ENCODE data around the gene CLN3.
A peak's percentile ranks its signal among the peaks of the same experiment; 100 is the strongest.
"Not testable (repeated sequence)": the region's sequence is repeated elsewhere in the genome, so short reads cannot be mapped to it uniquely, and the experiment has no call there.

CLN3 gene

DNA sequence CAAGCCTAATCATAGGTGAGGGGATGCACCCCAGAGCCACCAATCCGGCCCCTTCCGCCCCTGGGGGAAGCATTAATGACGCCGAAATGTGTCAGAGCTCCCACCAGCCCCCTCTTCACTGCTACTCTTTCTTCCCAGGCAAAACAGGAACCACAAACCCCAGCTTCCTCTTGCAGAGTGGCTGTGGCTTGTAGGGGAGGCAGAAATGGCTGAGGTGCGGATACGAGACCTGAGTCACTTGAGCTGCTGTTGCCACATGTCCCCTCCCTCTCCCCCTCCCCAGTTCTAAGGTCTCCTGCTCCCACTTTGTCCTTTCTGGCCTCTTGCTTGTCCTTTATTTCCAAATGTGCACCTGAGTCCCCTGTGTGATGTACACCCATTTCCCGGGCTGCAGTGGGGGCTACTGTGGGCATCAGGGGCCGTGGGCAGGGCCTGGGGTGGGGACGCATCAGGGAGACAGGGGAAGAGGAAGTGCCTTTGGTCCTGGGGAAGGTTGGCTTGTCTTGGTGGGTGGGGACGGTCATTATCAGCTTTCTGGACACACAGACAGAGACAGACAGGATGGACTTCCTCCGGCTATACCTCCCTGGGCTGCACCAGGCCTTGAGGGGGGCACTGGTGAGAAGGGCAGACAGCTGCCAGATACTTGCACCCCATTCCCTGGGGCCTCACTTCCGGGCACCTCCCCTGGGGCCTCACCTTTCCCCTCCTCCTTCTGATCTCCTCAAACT, 2.4 kb upstream of the CLN3 start, which contains the start of gene APOBR:
Gene APOBR, plus strand, starts transcription at position 523 of the 731 bp plus-strand sequence. Its CDS starts 39 bp downstream, at position 562.
- peak; percentile 73 to 82 (median 80) for DNase-seq (ENCODE audit: low read depth in 2 of 3, low spot score in 1 of 3)

DNA sequence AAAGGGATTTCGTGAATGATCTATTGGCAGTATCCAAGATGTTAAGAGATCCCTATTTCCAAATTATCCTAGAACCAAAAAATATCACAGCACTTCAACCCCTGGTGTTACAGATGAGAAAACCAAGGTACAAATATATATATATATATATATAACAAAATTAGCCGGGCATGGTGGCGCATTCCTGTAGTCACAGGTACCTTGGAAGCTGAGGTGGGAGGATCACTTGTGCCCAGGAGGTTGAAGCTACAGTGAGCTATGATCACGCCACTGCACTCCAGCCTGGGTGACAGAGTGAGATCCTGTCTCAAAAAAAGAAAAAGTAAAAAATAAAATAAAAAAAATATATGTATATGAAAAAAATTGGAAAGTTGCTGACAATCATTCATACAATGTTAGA, 637 bp upstream of the CLN3 start:
- DNase-seq (ENCODE audit: low read depth in 2 of 3, low spot score in 1 of 3): no peak

DNA sequence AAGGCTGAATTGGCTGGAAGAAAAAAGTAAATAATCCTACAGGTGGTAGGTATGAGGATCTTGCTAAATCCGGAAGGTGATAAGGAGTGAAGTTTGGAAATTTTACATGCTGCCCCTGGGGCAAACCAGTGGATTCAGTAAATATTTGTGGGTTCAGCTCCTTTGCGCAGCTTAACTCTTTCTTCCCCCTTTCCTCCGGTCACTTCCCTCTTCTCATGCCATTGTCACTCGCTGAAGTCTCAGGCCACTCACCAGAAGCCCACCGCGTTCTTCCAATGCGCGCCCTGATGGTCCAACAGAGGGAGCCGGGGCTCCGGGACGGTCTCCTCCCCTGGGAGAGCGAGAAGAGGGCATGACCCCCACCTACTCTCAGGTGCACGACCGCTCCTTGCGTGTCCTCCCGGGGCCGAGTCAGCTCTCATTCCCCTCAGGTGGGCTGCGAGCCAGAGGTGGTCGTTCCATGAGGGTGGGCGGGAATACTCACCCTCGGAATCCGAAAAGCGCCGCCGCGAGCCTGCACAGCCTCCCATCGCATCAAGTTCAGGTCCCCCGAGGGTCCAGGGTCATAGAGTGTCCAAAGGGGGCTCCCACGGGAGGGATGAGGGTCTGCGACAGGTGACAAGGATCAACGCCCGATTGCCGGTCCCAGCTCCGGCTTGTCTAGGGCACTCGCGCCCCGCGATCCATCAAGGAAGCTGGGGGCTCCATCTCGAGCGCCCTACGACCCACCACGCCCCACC, 474 bp downstream of the CLN3 start:
- DNase-seq (ENCODE audit: low read depth in 2 of 3, low spot score in 1 of 3): no peak

- no peak for DNase-seq (ENCODE audit: low read depth in 2 of 3, low spot score in 1 of 3)
These were observed 5.6 kb downstream of the CLN3 start for GRCh38 chr16:28486266-28486665.

- DNase-seq (ENCODE audit: low read depth in 2 of 3, low spot score in 1 of 3): not testable (repeated sequence)
These were observed 8.5 kb downstream of the CLN3 start for GRCh38 chr16:28483361-28483760.

DNA sequence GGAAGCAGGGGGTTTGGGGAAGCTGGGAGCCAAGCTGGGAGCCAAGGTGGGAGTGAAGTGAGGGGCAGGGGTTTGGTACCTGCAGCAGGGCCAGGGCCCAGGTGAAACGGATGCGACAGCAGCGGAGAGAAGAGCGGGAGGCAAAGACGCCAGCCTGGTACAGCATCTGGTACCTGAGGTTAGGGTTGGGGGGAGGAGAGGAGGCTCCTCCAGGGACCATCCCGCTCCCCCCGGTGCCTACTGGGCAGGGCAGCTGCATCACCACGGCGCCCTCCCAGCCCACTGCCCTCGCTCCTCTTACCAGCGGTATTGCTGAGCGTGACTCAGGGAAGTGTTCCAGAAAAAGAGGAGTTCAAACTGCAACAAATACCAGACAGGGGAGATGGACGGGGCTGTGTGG, 9.8 kb downstream of the CLN3 start:
- no peak for DNase-seq (ENCODE audit: low read depth in 2 of 3, low spot score in 1 of 3)

DNA sequence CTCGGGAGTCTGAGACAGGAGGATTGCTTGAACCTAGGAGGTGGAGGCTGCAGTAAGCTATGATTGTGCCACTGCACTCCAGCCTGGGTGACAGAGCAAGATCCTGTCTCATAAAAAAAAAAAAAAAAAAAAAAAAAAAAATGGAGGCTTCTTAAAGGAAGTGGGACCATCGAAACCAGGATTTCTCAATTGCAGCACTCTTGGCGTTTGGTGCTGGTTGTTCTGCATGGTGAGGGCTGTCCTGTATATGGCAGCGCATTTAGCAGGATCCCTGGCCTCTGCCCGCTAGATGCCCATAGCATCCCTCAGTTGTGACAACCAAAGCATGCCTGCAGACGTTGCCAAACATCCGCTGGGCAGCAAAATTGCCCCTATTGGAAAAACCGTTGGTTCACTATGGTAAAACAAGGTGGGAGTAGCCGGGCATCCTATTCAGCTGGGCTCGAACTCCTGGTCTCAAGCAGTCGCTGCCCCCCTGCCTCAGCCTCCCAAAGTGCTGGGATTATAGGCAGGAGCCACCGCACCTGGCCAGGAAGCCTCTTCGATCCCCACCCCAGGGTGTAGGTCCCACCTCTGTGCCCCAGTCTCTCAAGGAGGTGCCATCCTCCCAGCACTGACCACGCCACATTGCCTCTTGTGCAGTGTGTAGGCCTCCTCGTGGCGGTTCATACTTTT, 13.2 kb downstream of the CLN3 start:
- DNase-seq (ENCODE audit: low read depth in 2 of 3, low spot score in 1 of 3): no peak

- DNase-seq (ENCODE audit: low read depth in 2 of 3, low spot score in 1 of 3): no peak
These were observed 14.5 kb downstream of the CLN3 start for GRCh38 chr16:28477311-28477920.

DNA sequence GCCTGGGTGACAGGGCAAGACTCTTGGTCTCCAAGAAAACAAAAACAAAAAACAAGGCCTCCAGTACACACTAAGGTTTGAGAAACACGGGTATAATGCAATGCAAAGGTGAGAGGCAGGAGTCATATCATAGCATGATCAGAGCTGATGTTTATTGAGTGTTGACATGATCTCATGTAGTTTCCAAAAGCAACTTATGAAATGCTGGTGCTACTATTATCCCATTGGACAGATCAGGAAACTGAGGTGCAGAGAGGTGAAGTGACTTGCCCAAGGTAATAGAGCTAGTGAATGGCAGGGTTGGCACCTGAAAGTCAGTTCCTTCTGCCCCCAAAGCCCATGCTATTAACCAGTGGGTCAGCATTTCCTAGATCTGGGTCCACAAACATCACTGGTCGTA, 16.7 kb downstream of the CLN3 start:
- no peak for DNase-seq (ENCODE audit: low read depth in 2 of 3, low spot score in 1 of 3)

GRCh38 chr16:28473714-28474265, 18.1 kb downstream of the CLN3 start:
- no peak for DNase-seq (ENCODE audit: low read depth in 2 of 3, low spot score in 1 of 3)

GRCh38 chr16:28447081-28447480, 44.8 kb downstream of the CLN3 start:
- DNase-seq (ENCODE audit: low read depth in 2 of 3, low spot score in 1 of 3): not testable (repeated sequence)

GRCh38 chr16:28446388-28446787, 45.5 kb downstream of the CLN3 start:
- DNase-seq (ENCODE audit: low read depth in 2 of 3, low spot score in 1 of 3): not testable (repeated sequence)

DNA sequence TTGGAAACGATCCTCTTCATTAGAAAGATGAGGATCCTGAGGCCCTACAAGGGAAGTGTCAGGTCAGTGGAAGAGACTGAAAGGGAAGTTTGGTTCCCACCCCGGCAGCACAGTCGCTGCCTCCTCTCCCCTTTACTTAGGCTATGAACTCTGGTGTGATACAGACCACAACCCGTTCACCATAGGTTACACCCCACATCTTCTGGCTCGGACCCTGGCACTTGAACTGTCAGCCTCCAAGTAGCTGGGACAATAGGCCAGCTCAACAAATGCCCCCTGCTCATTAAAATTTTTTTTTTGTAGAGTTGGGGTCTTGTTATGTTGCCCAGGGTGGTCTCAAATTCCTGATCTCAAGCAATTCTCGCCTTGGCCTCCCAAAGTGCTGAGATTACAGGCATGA, 47.9 kb downstream of the CLN3 start:
- DNase-seq (ENCODE audit: low read depth in 2 of 3, low spot score in 1 of 3): not testable (repeated sequence)

DNA sequence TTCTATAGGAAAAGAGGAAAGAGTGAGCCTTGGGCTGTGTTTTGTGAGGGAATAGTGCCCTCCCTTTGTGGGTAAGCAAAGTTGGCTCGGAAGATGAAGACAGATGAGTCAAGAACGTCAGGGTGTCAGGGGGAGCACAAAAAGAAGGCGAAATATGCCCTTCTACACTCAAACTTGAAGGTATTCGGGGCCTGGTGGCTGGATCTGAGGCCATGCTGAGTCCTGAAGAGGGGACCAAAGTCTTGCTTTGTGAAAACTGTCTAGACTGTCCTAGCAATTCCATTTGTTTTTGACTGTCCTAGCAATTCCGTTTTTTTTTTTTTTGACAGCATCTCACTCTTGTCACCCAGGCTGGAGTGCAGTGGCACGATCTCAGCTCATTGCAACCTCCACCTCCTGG, 53.0 kb downstream of the CLN3 start:
- not testable (repeated sequence) for DNase-seq (ENCODE audit: low read depth in 2 of 3, low spot score in 1 of 3)

- not testable (repeated sequence) for DNase-seq (ENCODE audit: low read depth in 2 of 3, low spot score in 1 of 3)
These were observed 56.5 kb downstream of the CLN3 start for GRCh38 chr16:28435340-28435739.

Data from stimulated activated CD4-positive, alpha-beta T cell treated with anti-CD3 and anti-CD28 coated beads, Interleukin-12 subunit alpha, Interleukin-12 subunit beta, amount 100 ng/mL, for 48 hours (primary cell).